AG08396 (cell line): ENCODE data around the gene COX17.

Experiments used
- DNase-seq: peaks from one replicate; pipeline ENCODE4 v3.0.0; 2012; ENCODE audit warnings: low spot score, mixed read lengths

The COX17 gene

DNA sequence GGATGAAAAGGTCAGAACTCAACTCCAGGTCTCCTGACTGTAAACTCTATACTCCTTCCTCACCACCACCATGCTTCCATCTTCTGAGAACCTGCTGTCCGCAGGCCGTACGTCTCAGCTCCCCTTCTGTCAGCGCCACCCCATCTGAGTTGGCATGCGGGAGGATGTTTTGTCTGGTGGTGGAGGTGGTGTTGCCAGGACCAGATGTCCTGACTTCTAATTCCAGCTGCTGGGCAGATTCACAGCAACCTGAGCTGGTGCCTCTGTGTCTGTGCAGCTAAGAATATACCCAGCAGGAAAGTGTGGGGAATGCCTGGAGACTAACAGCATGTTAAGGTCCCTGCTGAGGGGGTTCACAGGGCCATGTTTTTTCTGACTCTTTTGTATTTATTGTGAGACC, 56.3 kb downstream of the COX17 start:
- DNase-seq = no peak
